Thymus (tissue), 11 donors: ENCODE measurements around the gene OR5K4. TPM values are rescaled to one million over a fixed set of nuclear protein-coding genes. Genes with fewer than 3 reads are reported as not detected.

Source experiments
- DNase-seq, 9 donors: peaks; one replicate each; pipeline ENCODE4 v3.0.0-alpha.2; 2013; ENCODE audit warnings: low spot score in 9 of 9, low read depth in 6 of 9, missing footprints in 1 of 9
- H3K27ac ChIP-seq, 2 donors: one replicate each; pipeline ENCODE4 v1.5.1; 2013; ENCODE audit warnings: control low read depth in 1 of 2, low read depth in 1 of 2, low read length in 1 of 2, mild to moderate bottlenecking in 1 of 2, moderate library complexity in 1 of 2
- H3K27me3 ChIP-seq, 2 donors: one replicate each; pipeline ENCODE4 v1.5.1; 2013; ENCODE audit warnings: low read length in 1 of 2; ENCODE audit not compliant: control insufficient read depth in 2 of 2, insufficient read depth in 1 of 2
- H3K36me3 ChIP-seq, 2 donors: one replicate each; pipeline ENCODE4 v1.5.1; 2013; ENCODE audit warnings: low read length in 1 of 2, mild to moderate bottlenecking in 1 of 2, moderate library complexity in 1 of 2; ENCODE audit not compliant: control insufficient read depth in 2 of 2, insufficient read depth in 2 of 2
- H3K4me1 ChIP-seq, 2 donors: one replicate each; pipeline ENCODE4 v1.5.1; 2013; ENCODE audit warnings: low read length in 2 of 2; ENCODE audit not compliant: control insufficient read depth in 2 of 2, insufficient read depth in 2 of 2
- H3K4me3 ChIP-seq, 2 donors: one replicate each; pipeline ENCODE4 v1.5.1; 2013; ENCODE audit warnings: low read length in 2 of 2, control low read depth in 1 of 2, mild to moderate bottlenecking in 1 of 2
- H3K9me3 ChIP-seq, 2 donors: one replicate each; pipeline ENCODE4 v1.5.1; 2013; ENCODE audit warnings: low read length in 1 of 2, mild to moderate bottlenecking in 1 of 2; ENCODE audit not compliant: control insufficient read depth in 2 of 2, insufficient read depth in 1 of 2
- WGBS: extraction: QIAGEN DNeasy Blood & Tissue Kit; methylation state at CpG from one replicate; pipeline ENCODE4 v1.1.7; 2013; 5-methylcytosine and 5-hydroxymethylcytosine counted together
- polyA plus RNA-seq: library from polyadenylated mRNA; stranded (reverse); fragments of 200-250 nt; gene quantifications from one replicate; pipeline ENCODE4 v1.2.3, GENCODE V29; 2013
- total RNA-seq: library from RNA; stranded (reverse); fragments of 120-200 nt; gene quantifications from one replicate; pipeline ENCODE4 v1.2.4, GENCODE V29; 2013
- donor health status: healthy.

OR5K4 gene
- total and polyA plus RNA-seq, 2 donors, result not detected

GRCh38 chr3:98361289-98361688 lies 7.6 kb downstream of the OR5K4 start:
- peaks cover 0 to 3% of the 10 kb centered on the region in 2 donors for H3K9me3 ChIP-seq
- no peak overlapping the region for H3K4me3 ChIP-seq
- no peaks in the 10 kb centered on the region for H3K27me3 ChIP-seq
- 88% methylated on average over 2 of the region's 2 CpGs for WGBS
- no peaks in the 10 kb centered on the region for H3K4me1 ChIP-seq
- no peak overlapping the region for H3K27ac ChIP-seq
- no peaks in the 10 kb centered on the region for H3K36me3 ChIP-seq
- DNase-seq, result no peak

GRCh38 chr3:98367464-98368246 lies 14.0 kb downstream of the OR5K4 start:
- no peak overlapping the region for H3K4me3 ChIP-seq
- no peaks in the 10 kb centered on the region for H3K4me1 ChIP-seq
- no peaks in the 10 kb centered on the region for H3K36me3 ChIP-seq
- DNase-seq, result no peak
- H3K27ac ChIP-seq, result no peak overlapping the region
- 94% methylated on average over 4 of the region's 4 CpGs for WGBS
- H3K27me3 ChIP-seq, result no peaks in the 10 kb centered on the region
- H3K9me3 ChIP-seq, result no peaks in the 10 kb centered on the region

- Histone ChIP-seq H3K4me3 (no peak overlapping the region), H3K27me3 (no peaks in the 10 kb centered on the region), H3K4me1 (no peaks in the 10 kb centered on the region), H3K9me3 (no peaks in the 10 kb centered on the region), H3K27ac (no peak overlapping the region), H3K36me3 (no peaks in the 10 kb centered on the region)
- DNase-seq, result no peak
Measured at GRCh38 chr3:98371186-98371585, 17.5 kb downstream of the OR5K4 start.

GRCh38 chr3:98371853-98372252 lies 18.2 kb downstream of the OR5K4 start:
- no peak overlapping the region for H3K4me3 ChIP-seq

GRCh38 chr3:98372445-98372844 lies 18.8 kb downstream of the OR5K4 start:
- WGBS, result 100% methylated on average over 1 of the region's 1 CpG
- Histone ChIP-seq H3K27ac (no peak overlapping the region), H3K4me1 (no peaks in the 10 kb centered on the region), H3K4me3 (no peak overlapping the region), H3K27me3 (no peaks in the 10 kb centered on the region), H3K9me3 (no peaks in the 10 kb centered on the region), H3K36me3 (no peaks in the 10 kb centered on the region)
- DNase-seq, result no peak

More at GRCh38 chr3:98371853-98372252, 18.2 kb downstream of the OR5K4 start:
- H3K36me3 ChIP-seq, result no peaks in the 10 kb centered on the region
- H3K9me3 ChIP-seq, result no peaks in the 10 kb centered on the region
- no peaks in the 10 kb centered on the region for H3K4me1 ChIP-seq
- H3K27me3 ChIP-seq, result no peaks in the 10 kb centered on the region
- no peak for DNase-seq
- H3K27ac ChIP-seq, result no peak overlapping the region

GRCh38 chr3:98376631-98377030 lies 23.0 kb downstream of the OR5K4 start:
- WGBS, result 67% methylated on average over 2 of the region's 2 CpGs
- no peaks in the 10 kb centered on the region for H3K27me3 ChIP-seq
- H3K36me3 ChIP-seq, result no peaks in the 10 kb centered on the region
- DNase-seq, result no peak
- no peak overlapping the region for H3K4me3 ChIP-seq
- H3K9me3 ChIP-seq, result no peaks in the 10 kb centered on the region
- H3K4me1 ChIP-seq, result no peaks in the 10 kb centered on the region
- H3K27ac ChIP-seq, result no peak overlapping the region

GRCh38 chr3:98388147-98388546 lies 34.5 kb downstream of the OR5K4 start:
- H3K9me3 ChIP-seq, result no peaks in the 10 kb centered on the region

GRCh38 chr3:98390366-98390765 lies 36.7 kb downstream of the OR5K4 start, which contains the start of gene OR5K3:
Gene OR5K3 (plus strand): TSS chr3:98390666. CDS start chr3:98390666, 0 bp downstream.
- Histone ChIP-seq H3K36me3 (no peaks in the 10 kb centered on the region), H3K4me3 (no peak within 1 kb of the TSS), H3K4me1 (no peaks in the 10 kb centered on the region), H3K27ac (no peak within 1 kb of the TSS), H3K27me3 (no peaks in the 10 kb centered on the region), H3K9me3 (no peaks in the 10 kb centered on the region)
- no peak for DNase-seq

More at GRCh38 chr3:98388147-98388546, 34.5 kb downstream of the OR5K4 start:
- H3K27me3 ChIP-seq, result no peaks in the 10 kb centered on the region
- H3K36me3 ChIP-seq, result no peaks in the 10 kb centered on the region
- no peaks in the 10 kb centered on the region for H3K4me1 ChIP-seq
- WGBS, result 98% methylated on average over 2 of the region's 2 CpGs
- DNase-seq, result no peak
- H3K27ac ChIP-seq, result no peak overlapping the region
- no peak overlapping the region for H3K4me3 ChIP-seq

- Histone ChIP-seq H3K27ac (no peak overlapping the region), H3K36me3 (no peaks in the 10 kb centered on the region)
Measured at GRCh38 chr3:98395101-98395500, 41.4 kb downstream of the OR5K4 start.

More at GRCh38 chr3:98395101-98395500, 41.4 kb downstream of the OR5K4 start:
- Histone ChIP-seq H3K4me3 (no peak overlapping the region), H3K4me1 (no peaks in the 10 kb centered on the region), H3K9me3 (no peaks in the 10 kb centered on the region), H3K27me3 (no peaks in the 10 kb centered on the region)
- no peak for DNase-seq
